Nephron (organoid): ENCODE measurements around the gene ARHGAP33.
"Not testable (repeated sequence)": the region's sequence is repeated elsewhere in the genome, so short reads cannot be mapped to it uniquely, and the experiment has no call there.

ENCODE experiments used
- H3K27ac Mint-ChIP-seq, 3 experiments: 2 replicates each; pipeline ENCODE4 v1.8.0; 2020; ENCODE audit warnings: mixed read lengths in 3 of 3, mild to moderate bottlenecking in 2 of 3, moderate library complexity in 1 of 3
- H3K27me3 Mint-ChIP-seq: 2 replicates; pipeline ENCODE4 v1.8.0; 2021; ENCODE audit warnings: low read depth, mild to moderate bottlenecking, moderate library complexity, mixed read lengths
- H3K36me3 Mint-ChIP-seq: 2 replicates; pipeline ENCODE4 v1.8.0; 2020; ENCODE audit warnings: low read depth, mixed read lengths
- H3K4me1 Mint-ChIP-seq: 2 replicates; pipeline ENCODE4 v1.8.0; 2020; ENCODE audit warnings: mixed read lengths
- H3K4me3 Mint-ChIP-seq, 3 experiments: 2 replicates each; pipeline ENCODE4 v1.8.0; 2020; ENCODE audit warnings: mild to moderate bottlenecking in 3 of 3, mixed read lengths in 3 of 3, moderate library complexity in 2 of 3
- H3K9me3 Mint-ChIP-seq: 2 replicates; pipeline ENCODE4 v1.8.0; 2020; ENCODE audit warnings: mixed read lengths
- TF ChIP-seq, protein P1 (sequence below), 3 experiments: fragments of 200-600 bp; sonication (generic); IDR thresholded peaks; one replicate each; pipeline ENCODE4 v1.5.0; 2021; ENCODE audit warnings: antibody characterized with exemption in 3 of 3; ENCODE audit not compliant: unreplicated experiment in 3 of 3

ARHGAP33 gene

DNA sequence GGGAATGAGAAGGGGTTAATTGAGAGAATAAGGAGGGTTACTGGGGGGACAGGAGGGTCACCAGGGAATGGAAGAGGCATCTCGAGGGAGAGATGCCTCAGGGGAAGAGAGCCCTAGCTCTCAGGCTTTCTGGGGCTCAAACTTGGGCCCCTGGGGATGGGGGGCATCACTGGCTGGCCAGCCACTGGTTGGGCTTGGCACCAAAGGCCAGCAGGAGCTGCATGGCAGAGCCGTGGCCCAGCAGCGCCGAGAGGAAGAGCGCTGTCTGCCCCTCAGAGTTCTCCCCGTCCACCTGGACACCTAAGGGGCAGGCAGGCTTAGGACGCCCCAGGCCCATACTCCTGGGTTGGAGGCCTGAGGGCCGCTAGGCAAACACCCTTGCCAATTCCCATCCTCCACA is 17.5 kb downstream of the ARHGAP33 start:
- Mint-ChIP-seq H3K36me3 (no peaks in the 10 kb centered on the region), H3K27ac (no peak overlapping the region), H3K4me1 (no peaks in the 10 kb centered on the region)

DNA sequence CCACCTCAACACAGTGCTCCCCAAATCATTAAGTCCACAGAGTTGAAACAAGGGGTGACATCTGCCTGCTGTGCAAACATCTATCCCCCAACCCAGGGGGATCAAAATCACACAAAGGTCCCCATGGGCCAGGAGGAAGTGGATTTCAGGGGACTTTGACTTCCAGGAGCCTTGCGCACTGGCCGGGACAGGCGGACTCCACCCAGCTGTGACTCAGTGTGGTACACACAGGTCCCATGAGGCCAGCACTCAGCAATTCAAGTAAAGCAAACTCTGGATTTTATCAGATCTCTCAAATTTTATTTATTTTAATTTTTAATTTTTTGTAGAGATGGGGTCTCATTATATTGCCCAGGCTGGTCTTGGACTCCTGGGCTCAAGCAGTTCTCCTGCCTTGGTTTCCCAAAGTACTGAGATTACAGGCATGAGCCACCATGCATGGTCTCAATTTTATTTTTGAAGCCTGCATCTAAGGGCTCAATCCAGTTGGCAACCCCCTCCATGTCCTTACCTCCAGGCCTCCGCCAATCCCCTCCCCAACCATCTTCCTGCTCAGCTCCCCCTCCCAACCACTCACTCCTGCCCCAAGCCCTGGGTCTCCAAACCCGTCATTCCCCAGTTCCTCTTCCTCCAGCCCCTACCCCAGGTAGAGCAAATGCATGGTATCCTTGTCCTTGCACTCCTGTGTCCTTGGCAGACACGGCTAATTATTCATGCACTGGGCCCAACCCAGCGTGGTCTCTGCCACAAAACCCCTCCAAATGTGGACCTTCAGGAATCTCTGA is 18.2 kb downstream of the ARHGAP33 start:
- Mint-ChIP-seq H3K27me3 (peaks cover 42% of the 10 kb centered on the region), H3K27ac (no peak overlapping the region), H3K4me3 (no peak overlapping the region), H3K36me3 (no peaks in the 10 kb centered on the region), H3K4me1 (no peaks in the 10 kb centered on the region), H3K9me3 (no peaks in the 10 kb centered on the region)
- TF ChIP-seq, protein P1, sequence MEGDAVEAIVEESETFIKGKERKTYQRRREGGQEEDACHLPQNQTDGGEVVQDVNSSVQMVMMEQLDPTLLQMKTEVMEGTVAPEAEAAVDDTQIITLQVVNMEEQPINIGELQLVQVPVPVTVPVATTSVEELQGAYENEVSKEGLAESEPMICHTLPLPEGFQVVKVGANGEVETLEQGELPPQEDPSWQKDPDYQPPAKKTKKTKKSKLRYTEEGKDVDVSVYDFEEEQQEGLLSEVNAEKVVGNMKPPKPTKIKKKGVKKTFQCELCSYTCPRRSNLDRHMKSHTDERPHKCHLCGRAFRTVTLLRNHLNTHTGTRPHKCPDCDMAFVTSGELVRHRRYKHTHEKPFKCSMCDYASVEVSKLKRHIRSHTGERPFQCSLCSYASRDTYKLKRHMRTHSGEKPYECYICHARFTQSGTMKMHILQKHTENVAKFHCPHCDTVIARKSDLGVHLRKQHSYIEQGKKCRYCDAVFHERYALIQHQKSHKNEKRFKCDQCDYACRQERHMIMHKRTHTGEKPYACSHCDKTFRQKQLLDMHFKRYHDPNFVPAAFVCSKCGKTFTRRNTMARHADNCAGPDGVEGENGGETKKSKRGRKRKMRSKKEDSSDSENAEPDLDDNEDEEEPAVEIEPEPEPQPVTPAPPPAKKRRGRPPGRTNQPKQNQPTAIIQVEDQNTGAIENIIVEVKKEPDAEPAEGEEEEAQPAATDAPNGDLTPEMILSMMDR (IDR thresholded peaks at IDR 0.05; ENCODE audit: unreplicated experiment in 3 of 3), result no peak

More for the DNA sequence above, 17.5 kb downstream of the ARHGAP33 start:
- Mint-ChIP-seq H3K4me3 (no peak overlapping the region), H3K9me3 (no peaks in the 10 kb centered on the region), H3K27me3 (peaks cover 35% of the 10 kb centered on the region)
- TF ChIP-seq, protein P1 (IDR thresholded peaks at IDR 0.05; ENCODE audit: unreplicated experiment in 3 of 3), result no peak

DNA sequence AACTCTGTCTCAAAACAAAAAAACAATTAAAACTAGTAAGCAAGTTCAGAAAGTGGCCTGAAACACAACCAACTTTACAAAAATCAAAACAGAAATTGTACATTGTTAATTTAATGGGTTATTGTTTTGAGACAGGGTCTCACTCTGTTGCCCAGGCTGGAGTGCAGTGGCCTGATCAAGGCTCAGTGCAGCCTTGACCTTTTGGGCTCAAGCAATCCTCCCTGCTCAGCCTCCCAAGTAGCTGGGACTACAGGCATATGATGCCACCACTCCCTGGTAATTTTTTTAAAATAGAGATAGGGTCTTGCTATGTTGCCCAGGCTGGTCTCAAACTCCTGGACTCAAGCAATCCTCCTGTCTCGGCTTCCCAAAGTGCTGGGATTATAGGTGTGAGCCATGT is 20.2 kb downstream of the ARHGAP33 start:
- H3K36me3 Mint-ChIP-seq, H3K4me1 Mint-ChIP-seq, H3K9me3 Mint-ChIP-seq, H3K27ac Mint-ChIP-seq, H3K4me3 Mint-ChIP-seq: not testable (repeated sequence)
- peaks cover 59% of the 10 kb centered on the region for H3K27me3 Mint-ChIP-seq

DNA sequence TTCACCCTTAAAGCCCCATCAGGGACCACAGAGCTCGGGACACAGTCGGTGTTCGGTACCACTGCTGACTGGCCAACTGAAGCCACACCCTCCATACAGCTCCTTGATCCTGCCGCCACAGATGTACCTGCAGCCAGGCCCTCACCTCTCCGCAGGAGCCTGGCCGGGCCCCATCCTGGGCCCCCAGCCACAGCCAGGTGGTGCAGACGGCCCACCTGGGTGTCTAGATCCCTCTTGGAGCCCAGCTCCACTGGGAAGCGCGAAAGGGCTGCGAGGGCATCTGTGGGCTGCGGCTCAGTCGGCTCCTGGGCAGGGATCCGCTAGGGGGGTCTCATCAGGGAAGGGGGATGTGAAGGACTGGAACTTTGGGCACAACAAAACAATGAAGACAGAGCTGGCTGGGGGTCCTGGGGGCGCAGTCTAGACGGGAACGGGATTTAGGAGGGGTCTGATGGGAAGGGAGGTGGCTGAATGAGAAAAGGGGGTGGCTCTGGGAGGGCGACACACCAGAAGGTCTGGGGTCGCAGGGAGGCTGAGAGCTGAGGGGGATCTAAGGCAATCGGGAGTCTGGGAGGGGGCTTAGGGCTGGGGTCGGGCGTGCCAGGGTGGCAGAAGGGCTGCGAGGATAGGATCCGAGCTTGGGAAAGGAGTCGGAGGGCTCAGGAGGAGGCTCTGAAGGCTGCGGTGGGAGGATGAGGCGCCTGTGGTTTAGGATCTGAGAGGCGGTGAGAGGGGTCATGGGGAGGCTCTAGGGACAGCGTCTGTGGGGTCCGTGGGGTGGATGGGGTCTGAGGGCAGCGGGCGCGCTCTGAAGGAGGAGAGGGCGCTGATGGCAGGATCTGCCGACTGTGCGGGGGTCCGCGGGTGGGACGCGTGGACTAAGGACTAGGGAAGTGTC is 21.5 kb downstream of the ARHGAP33 start:
- H3K27ac Mint-ChIP-seq, result no peak overlapping the region
- TF ChIP-seq, protein P1 (IDR thresholded peaks at IDR 0.05; ENCODE audit: unreplicated experiment in 3 of 3), result no peak
- H3K36me3 Mint-ChIP-seq, result peaks cover 4% of the 10 kb centered on the region
- peaks cover 3% of the 10 kb centered on the region for H3K9me3 Mint-ChIP-seq
- peak overlapping the region; percentile 20 to 52 (median 40) for H3K4me3 Mint-ChIP-seq
- H3K4me1 Mint-ChIP-seq, result no peaks in the 10 kb centered on the region
- peaks cover 59% of the 10 kb centered on the region for H3K27me3 Mint-ChIP-seq

DNA sequence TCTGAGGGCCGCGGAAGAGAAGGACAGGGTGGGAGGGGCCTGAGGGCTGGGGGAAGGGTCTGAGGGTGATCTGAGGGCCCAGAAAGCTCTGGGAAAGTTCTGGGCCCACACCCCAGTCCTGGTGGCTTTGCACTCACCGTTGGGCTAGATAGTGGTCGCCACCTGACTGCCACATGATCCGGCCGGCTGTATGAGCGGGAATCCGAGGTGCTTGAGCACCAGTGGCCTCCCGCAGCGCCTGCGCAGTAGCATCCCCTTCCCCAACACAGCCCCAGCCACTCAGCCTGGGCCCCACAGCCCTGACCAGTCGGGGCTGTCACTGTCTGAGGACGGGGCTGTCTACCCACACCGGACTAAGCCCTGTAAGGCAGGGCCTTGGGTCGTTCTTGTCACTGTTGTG is 22.3 kb downstream of the ARHGAP33 start:
- no peaks in the 10 kb centered on the region for H3K4me1 Mint-ChIP-seq
- H3K9me3 Mint-ChIP-seq, result peaks cover 4% of the 10 kb centered on the region
- peak overlapping the region; percentile 20 to 52 (median 40) for H3K4me3 Mint-ChIP-seq

DNA sequence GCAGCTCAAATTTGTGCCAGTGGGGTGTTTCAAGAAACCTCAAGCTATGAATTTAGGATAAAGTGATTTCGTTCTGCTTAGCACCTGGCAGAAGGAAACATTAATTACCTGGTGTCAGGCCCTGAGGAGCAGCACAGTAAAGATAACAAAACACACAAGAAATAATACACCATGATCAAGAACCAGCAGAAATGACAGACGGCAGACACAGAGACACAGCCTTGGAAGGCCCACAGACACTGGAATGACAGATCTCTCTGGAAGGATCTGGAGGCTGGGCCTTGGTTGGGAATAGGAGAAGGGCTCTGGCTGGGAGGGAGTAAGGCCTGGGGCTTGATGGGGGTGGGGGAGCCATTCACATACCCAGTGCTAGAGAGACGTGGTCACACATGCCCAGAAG is 26.5 kb downstream of the ARHGAP33 start:
- Mint-ChIP-seq H3K9me3 (peaks cover 4% of the 10 kb centered on the region), H3K36me3 (peaks cover 4% of the 10 kb centered on the region), H3K4me3 (no peak overlapping the region), H3K27ac (no peak overlapping the region), H3K27me3 (peaks cover 52% of the 10 kb centered on the region), H3K4me1 (no peaks in the 10 kb centered on the region)
- TF ChIP-seq, protein P1 (IDR thresholded peaks at IDR 0.05; ENCODE audit: unreplicated experiment in 3 of 3), result no peak

More for the DNA sequence above, 22.3 kb downstream of the ARHGAP33 start:
- Mint-ChIP-seq H3K36me3 (peaks cover 4% of the 10 kb centered on the region), H3K27me3 (peaks cover 59% of the 10 kb centered on the region), H3K27ac (no peak overlapping the region)
- TF ChIP-seq, protein P1 (IDR thresholded peaks at IDR 0.05; ENCODE audit: unreplicated experiment in 3 of 3), result no peak
